ENCODE data around the gene CRADD.
A peak's percentile ranks its signal among the peaks of the same experiment; 100 is the strongest.
"Not testable (repeated sequence)": the region's sequence is repeated elsewhere in the genome, so short reads cannot be mapped to it uniquely, and the experiment has no call there.

Gene CRADD

GRCh38 chr12:93780101-93780641 is 103.0 kb downstream of the CRADD start:
- H3K4me3 ChIP-seq (replicated peaks; ENCODE audit: low read depth, low read length): no peak overlapping the region
- TF ChIP-seq, protein P1, sequence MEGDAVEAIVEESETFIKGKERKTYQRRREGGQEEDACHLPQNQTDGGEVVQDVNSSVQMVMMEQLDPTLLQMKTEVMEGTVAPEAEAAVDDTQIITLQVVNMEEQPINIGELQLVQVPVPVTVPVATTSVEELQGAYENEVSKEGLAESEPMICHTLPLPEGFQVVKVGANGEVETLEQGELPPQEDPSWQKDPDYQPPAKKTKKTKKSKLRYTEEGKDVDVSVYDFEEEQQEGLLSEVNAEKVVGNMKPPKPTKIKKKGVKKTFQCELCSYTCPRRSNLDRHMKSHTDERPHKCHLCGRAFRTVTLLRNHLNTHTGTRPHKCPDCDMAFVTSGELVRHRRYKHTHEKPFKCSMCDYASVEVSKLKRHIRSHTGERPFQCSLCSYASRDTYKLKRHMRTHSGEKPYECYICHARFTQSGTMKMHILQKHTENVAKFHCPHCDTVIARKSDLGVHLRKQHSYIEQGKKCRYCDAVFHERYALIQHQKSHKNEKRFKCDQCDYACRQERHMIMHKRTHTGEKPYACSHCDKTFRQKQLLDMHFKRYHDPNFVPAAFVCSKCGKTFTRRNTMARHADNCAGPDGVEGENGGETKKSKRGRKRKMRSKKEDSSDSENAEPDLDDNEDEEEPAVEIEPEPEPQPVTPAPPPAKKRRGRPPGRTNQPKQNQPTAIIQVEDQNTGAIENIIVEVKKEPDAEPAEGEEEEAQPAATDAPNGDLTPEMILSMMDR (IDR thresholded peaks at IDR 0.05; ENCODE audit: low read length, missing control alignments): no peak
- peak; percentile 54 for DNase-seq (ENCODE audit: low read depth)

DNA sequence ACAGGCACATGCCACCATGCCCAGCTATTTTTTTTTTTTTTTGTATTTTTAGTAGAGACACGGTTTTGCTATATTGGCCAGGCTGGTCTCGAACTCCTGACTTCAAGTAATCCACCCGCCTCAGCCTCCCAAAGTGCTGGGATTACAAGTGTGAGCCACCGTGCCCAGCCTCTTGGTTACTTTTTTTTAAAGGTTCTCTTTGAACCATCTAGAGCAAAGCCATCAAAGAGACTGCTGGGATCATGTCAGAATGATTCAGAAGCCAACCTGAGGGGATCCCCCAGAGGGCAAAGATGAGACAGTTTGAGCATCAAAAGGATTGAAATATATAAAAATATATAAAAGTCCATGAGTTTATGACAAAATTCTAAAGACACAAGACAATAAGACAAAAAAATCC is 103.7 kb downstream of the CRADD start:
- not testable (repeated sequence) for H3K4me3 ChIP-seq (replicated peaks; ENCODE audit: low read depth, low read length); DNase-seq (ENCODE audit: low read depth)

GRCh38 chr12:93781961-93782360 is 104.8 kb downstream of the CRADD start:
- not testable (repeated sequence) for H3K4me3 ChIP-seq (replicated peaks; ENCODE audit: low read depth, low read length); DNase-seq (ENCODE audit: low read depth)

- DNase-seq (ENCODE audit: low read depth): no peak
- no peak overlapping the region for H3K4me3 ChIP-seq (replicated peaks; ENCODE audit: low read depth, low read length)
- TF ChIP-seq, protein P1 (IDR thresholded peaks at IDR 0.05; ENCODE audit: low read length, missing control alignments): no peak
Observed at GRCh38 chr12:93782853-93783252, 105.7 kb downstream of the CRADD start.

DNA sequence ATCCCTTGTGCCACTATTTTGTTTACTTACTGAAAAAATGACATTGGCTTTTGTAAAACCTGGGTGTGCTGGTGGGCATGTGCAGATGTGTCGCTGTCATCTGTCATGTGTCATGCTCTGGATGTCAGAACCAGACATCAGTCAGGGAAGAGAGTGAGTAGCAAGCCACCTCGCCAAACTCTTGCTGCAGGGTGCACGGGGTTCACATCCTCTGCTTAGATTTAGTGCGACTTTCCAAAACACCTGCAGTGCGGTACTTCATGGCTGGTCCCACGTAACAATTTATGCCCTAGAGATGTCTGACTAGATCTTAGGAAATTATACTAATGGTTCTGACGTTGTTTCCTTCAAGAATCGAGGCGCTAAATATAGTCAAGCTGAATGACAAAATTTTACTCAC is 106.7 kb downstream of the CRADD start:
- no peak overlapping the region for H3K4me3 ChIP-seq (replicated peaks; ENCODE audit: low read depth, low read length)
- DNase-seq (ENCODE audit: low read depth): no peak
- TF ChIP-seq, protein P1 (IDR thresholded peaks at IDR 0.05; ENCODE audit: low read length, missing control alignments): no peak

- TF ChIP-seq, protein P1 (IDR thresholded peaks at IDR 0.05; ENCODE audit: low read length, missing control alignments): no peak
- no peak overlapping the region for H3K4me3 ChIP-seq (replicated peaks; ENCODE audit: low read depth, low read length)
- peak; percentile 70 for DNase-seq (ENCODE audit: low read depth)
Observed at GRCh38 chr12:93784339-93785086, 107.3 kb downstream of the CRADD start.

- H3K4me3 ChIP-seq (replicated peaks; ENCODE audit: low read depth, low read length): no peak overlapping the region
- peak; percentile 95 for DNase-seq (ENCODE audit: low read depth)
- TF ChIP-seq, protein P1 (IDR thresholded peaks at IDR 0.05; ENCODE audit: low read length, missing control alignments): no peak
Observed at GRCh38 chr12:93785249-93786010, 108.3 kb downstream of the CRADD start.
